GM12864 (cell line): Measurements from ENCODE around the gene ARID3B.

Experiments
- DNase-seq: peaks from one replicate; pipeline ENCODE4 v3.0.0-alpha.2; 2011; ENCODE audit warnings: low read depth
- H3K4me3 ChIP-seq: 2 replicates; pipeline ENCODE4 v1.5.1; 2011; ENCODE audit warnings: mild to moderate bottlenecking, low read depth, low read length, control low read depth
- CTCF ChIP-seq: IDR thresholded peaks from 2 replicates; pipeline ENCODE4 v1.5.1; 2011; ENCODE audit warnings: low read depth, mild to moderate bottlenecking, moderate library complexity, low read length, control low read depth, inconsistent platforms; ENCODE audit errors: missing control alignments

The ARID3B gene

DNA sequence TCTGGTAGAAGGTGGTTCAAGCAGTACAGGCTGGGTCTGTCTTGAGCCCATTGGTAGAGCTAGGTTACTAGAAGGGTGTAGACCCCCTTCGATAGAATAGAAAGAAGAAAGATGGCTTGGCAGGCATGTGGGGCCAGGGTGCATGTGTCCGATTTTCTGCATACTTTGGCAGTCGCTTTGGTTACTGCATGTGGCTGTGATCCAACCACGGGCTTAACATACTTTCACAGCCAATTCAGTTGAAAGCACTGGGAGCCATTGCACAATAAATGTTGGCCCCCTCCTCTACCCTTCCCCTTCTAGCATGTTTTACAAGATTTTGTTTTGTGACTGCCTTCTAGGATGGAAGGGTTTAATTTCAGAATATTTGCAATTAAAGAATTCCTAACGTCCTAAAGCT lies 7.2 kb downstream of the ARID3B start:
- no peak for DNase-seq
- no peak overlapping the region for H3K4me3 ChIP-seq
- no peak for TF ChIP-seq CTCF

GRCh38 chr15:74549816-74550215 lies 8.8 kb downstream of the ARID3B start:
- DNase-seq: no peak
- no peak overlapping the region for H3K4me3 ChIP-seq
- TF ChIP-seq CTCF: no peak

DNA sequence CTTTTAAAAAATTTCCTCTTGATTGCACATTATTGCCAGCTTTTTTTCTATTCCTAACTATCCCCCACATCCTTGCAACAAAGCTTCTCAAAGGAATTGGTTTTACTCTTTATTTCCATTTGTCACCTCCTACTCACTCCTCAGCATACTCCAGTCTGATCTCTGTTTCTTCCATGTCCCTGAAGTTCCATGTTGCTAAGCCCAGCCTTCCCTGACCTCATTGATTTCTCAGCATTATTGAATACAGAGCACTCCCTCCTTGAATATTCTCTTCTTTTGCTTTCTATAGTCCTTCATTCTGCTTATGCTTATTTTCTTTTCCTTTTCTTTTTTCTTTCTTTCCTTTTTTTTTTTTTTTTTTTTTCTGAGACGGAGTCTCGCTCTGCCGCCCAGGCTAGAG lies 10.7 kb downstream of the ARID3B start:
- no peak for DNase-seq
- no peak for TF ChIP-seq CTCF
- H3K4me3 ChIP-seq: no peak overlapping the region

- H3K4me3 ChIP-seq: no peak overlapping the region
- DNase-seq: no peak
- no peak for TF ChIP-seq CTCF
Measured at GRCh38 chr15:74552773-74553441, 11.9 kb downstream of the ARID3B start.

DNA sequence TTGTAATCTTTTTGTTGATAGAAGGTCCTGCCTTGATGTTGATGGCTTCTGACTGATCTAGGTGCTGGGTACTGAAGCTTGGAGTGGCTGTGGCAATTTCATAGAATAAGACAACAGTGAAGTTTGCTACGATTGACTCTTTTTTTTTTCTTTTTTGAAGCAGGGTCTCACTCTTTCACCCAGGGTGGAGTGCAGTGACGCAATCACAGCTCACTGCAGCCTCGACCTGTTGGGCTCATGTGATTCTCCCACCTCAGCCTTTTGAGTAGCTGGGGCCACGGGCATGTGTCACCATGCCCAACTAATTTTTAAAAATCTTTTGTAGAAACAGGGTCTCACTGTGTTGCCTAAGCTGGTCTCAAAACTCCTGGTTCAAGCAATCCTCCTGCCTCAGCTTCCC lies 14.2 kb downstream of the ARID3B start:
- TF ChIP-seq CTCF: no peak
- no peak overlapping the region for H3K4me3 ChIP-seq
- DNase-seq: no peak

GRCh38 chr15:74558706-74559105 lies 17.7 kb downstream of the ARID3B start:
- TF ChIP-seq CTCF: no peak
- no peak for DNase-seq
- H3K4me3 ChIP-seq: no peak overlapping the region

DNA sequence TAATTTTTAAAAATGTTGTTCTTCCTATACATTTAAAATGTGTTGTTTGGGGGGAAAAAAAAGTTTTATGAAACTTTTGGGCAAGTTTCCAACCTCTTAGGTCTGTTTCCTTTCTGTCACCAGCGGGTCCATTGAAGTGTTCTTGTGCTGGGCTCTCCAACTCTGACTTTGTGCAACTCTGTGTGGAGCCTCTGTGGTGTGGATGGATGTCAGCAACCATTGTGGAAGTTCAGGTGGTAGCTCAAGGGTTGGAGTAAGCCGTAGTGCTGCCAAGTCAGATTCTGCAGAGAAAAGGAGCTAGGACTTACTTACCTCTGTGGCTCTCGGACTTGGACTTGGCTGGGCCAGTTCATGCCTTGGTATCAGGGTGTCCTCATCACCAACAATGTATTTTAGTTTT lies 22.4 kb downstream of the ARID3B start:
- no peak for DNase-seq
- TF ChIP-seq CTCF: no peak
- H3K4me3 ChIP-seq: no peak overlapping the region
